PC-9 (cell line): ENCODE measurements around the gene CAMLG.

Experiments
- EZH2 ChIP-seq: fragments of 200-600 bp; sonication (generic); IDR thresholded peaks from 2 replicates; pipeline ENCODE4 v1.8.0; 2017; ENCODE audit warnings: antibody characterized with exemption, low read depth
- TF ChIP-seq, protein P1 (sequence below): fragments of 200-600 bp; sonication (generic); conservative IDR thresholded peaks from 2 replicates; pipeline ENCODE4 v1.6.1; 2017; ENCODE audit warnings: mixed run types, antibody characterized with exemption, mild to moderate bottlenecking, moderate library complexity

DNA sequence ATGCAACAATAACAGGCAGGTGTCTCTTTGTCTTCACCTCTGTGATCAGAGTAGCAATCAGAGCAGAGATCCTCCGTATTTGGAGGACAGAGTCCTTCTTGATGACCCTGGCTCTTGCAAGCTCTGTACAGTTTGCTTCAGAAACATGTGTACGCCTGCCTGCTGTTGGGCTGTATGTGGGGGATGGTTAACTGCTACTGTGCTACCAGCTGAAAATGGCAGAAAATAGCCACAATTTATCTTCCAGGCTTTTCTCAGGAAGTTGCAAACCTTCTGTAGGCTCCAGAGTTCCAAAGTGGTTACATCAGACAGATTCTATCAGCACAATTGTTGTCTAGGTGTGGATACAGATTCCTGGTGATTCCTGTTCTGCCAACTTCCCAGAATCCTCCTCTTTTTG lies 55.7 kb downstream of the CAMLG start:
- TF ChIP-seq, protein P1, sequence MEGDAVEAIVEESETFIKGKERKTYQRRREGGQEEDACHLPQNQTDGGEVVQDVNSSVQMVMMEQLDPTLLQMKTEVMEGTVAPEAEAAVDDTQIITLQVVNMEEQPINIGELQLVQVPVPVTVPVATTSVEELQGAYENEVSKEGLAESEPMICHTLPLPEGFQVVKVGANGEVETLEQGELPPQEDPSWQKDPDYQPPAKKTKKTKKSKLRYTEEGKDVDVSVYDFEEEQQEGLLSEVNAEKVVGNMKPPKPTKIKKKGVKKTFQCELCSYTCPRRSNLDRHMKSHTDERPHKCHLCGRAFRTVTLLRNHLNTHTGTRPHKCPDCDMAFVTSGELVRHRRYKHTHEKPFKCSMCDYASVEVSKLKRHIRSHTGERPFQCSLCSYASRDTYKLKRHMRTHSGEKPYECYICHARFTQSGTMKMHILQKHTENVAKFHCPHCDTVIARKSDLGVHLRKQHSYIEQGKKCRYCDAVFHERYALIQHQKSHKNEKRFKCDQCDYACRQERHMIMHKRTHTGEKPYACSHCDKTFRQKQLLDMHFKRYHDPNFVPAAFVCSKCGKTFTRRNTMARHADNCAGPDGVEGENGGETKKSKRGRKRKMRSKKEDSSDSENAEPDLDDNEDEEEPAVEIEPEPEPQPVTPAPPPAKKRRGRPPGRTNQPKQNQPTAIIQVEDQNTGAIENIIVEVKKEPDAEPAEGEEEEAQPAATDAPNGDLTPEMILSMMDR, result no peak
- TF ChIP-seq EZH2, result no peak
